ENCODE measurements around the gene AK2. TPM values are rescaled to one million over a fixed set of nuclear protein-coding genes. Genes with fewer than 3 reads are reported as not detected.

Gene AK2
- total RNA-seq, 1 donor from 2014 or later, result 52.7 TPM

- H3K9me3 Mint-ChIP-seq (ENCODE audit: unreplicated experiment), result peaks cover 4% of the 10 kb centered on the region
- H3K27ac Mint-ChIP-seq (ENCODE audit: unreplicated experiment), result no peak overlapping the region
- H3K4me3 Mint-ChIP-seq (ENCODE audit: unreplicated experiment), result peak overlapping the region; percentile 84
- H3K27me3 Mint-ChIP-seq (ENCODE audit: unreplicated experiment), result peaks cover 8% of the 10 kb centered on the region
- no peak for TF ChIP-seq CTCF (IDR thresholded peaks at IDR 0.05; ENCODE audit: partially characterized antibody, unreplicated experiment)
- DNase-seq, result no peak
- H3K4me1 Mint-ChIP-seq (ENCODE audit: low read depth, unreplicated experiment), result peaks cover 7% of the 10 kb centered on the region
- H3K36me3 Mint-ChIP-seq (ENCODE audit: unreplicated experiment), result no peaks in the 10 kb centered on the region
These were observed 45.0 kb upstream of the AK2 start for GRCh38 chr1:33081554-33082305.

GRCh38 chr1:33080885-33081553 is 44.3 kb upstream of the AK2 start, which contains the start of gene AZIN2:
Gene AZIN2 (plus strand): TSS chr1:33081153. CDS start chr1:33082250, 1,097 bp downstream.
- peak within 1 kb of the TSS; percentile 53 for H3K27ac Mint-ChIP-seq (ENCODE audit: unreplicated experiment)
- TF ChIP-seq CTCF (IDR thresholded peaks at IDR 0.05; ENCODE audit: partially characterized antibody, unreplicated experiment), result no peak
- peaks cover 4% of the 10 kb centered on the region for H3K4me1 Mint-ChIP-seq (ENCODE audit: low read depth, unreplicated experiment)
- peaks cover 6% of the 10 kb centered on the region for H3K27me3 Mint-ChIP-seq (ENCODE audit: unreplicated experiment)
- peaks cover 3% of the 10 kb centered on the region for H3K9me3 Mint-ChIP-seq (ENCODE audit: unreplicated experiment)
- peak within 1 kb of the TSS; percentile 84 for H3K4me3 Mint-ChIP-seq (ENCODE audit: unreplicated experiment)
- H3K36me3 Mint-ChIP-seq (ENCODE audit: unreplicated experiment), result no peaks in the 10 kb centered on the region
- DNase-seq, result peak; percentile 99

GRCh38 chr1:33080373-33080772 is 43.7 kb upstream of the AK2 start:
- H3K4me3 Mint-ChIP-seq (ENCODE audit: unreplicated experiment), result peak overlapping the region; percentile 80
- no peaks in the 10 kb centered on the region for H3K36me3 Mint-ChIP-seq (ENCODE audit: unreplicated experiment)
- DNase-seq, result no peak
- no peak for TF ChIP-seq CTCF (IDR thresholded peaks at IDR 0.05; ENCODE audit: partially characterized antibody, unreplicated experiment)
- H3K27ac Mint-ChIP-seq (ENCODE audit: unreplicated experiment), result no peak overlapping the region
- peaks cover 6% of the 10 kb centered on the region for H3K27me3 Mint-ChIP-seq (ENCODE audit: unreplicated experiment)
- H3K9me3 Mint-ChIP-seq (ENCODE audit: unreplicated experiment), result peaks cover 3% of the 10 kb centered on the region
- H3K4me1 Mint-ChIP-seq (ENCODE audit: low read depth, unreplicated experiment), result peaks cover 4% of the 10 kb centered on the region

- TF ChIP-seq CTCF (IDR thresholded peaks at IDR 0.05; ENCODE audit: partially characterized antibody, unreplicated experiment), result no peak
- H3K4me3 Mint-ChIP-seq (ENCODE audit: unreplicated experiment), result no peak overlapping the region
- peaks cover 3% of the 10 kb centered on the region for H3K9me3 Mint-ChIP-seq (ENCODE audit: unreplicated experiment)
- H3K36me3 Mint-ChIP-seq (ENCODE audit: unreplicated experiment), result no peaks in the 10 kb centered on the region
- H3K27me3 Mint-ChIP-seq (ENCODE audit: unreplicated experiment), result peaks cover 4% of the 10 kb centered on the region
- no peak overlapping the region for H3K27ac Mint-ChIP-seq (ENCODE audit: unreplicated experiment)
- peaks cover 4% of the 10 kb centered on the region for H3K4me1 Mint-ChIP-seq (ENCODE audit: low read depth, unreplicated experiment)
- DNase-seq, result no peak
These were observed 41.4 kb upstream of the AK2 start for GRCh38 chr1:33078030-33078591.
